ENCODE measurements around the gene ASB8. TPM values are rescaled to one million over a fixed set of nuclear protein-coding genes. Genes with fewer than 3 reads are reported as not detected.
A peak's percentile ranks its signal among the peaks of the same experiment; 100 is the strongest.

ASB8 gene
- polyA plus RNA-seq, 2 of the 4 experiments (the other 2 are of a cell fraction): 16.2 to 25.6 TPM

DNA sequence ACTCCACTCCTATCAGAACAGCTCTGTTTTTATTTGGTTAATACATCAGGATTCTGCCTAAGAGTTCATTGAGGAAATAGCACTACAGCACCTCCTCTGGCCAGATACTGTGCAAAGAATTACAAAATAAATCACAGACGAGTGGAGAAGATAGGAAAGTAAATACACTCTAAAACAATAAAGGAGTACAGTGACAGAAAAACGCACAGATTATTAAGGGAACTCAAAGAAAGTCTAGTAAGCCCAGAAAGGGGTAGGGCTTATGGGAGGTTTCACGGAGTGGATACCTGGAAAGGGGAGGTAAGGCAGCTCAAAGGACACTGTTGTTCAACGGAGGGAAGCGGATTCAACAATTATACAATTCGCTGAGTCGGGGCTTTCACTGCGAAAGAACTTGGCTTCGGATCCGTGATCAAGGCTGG, 40.2 kb upstream of the ASB8 start:
- POLR2A ChIA-PET: interaction anchor here (0.6 to 2.6 kb wide), 7 partner anchors 8 to 422 kb away, joined by 3 to 10 read pairs (median 3); partner anchors contain the start of genes ASB8, SENP1, TMEM106C and VDR
- WGBS (ENCODE audit: missing lambda C conversion rate): under 1% methylated on average over 10 of the region's 10 CpGs
- TF ChIP-seq, protein P1, sequence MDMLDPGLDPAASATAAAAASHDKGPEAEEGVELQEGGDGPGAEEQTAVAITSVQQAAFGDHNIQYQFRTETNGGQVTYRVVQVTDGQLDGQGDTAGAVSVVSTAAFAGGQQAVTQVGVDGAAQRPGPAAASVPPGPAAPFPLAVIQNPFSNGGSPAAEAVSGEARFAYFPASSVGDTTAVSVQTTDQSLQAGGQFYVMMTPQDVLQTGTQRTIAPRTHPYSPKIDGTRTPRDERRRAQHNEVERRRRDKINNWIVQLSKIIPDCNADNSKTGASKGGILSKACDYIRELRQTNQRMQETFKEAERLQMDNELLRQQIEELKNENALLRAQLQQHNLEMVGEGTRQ (IDR thresholded peaks at IDR 0.05): no peak
- TF ChIP-seq RFX5 (IDR thresholded peaks at IDR 0.05): 0 out of 2 replicates have a peak, but pooled peaks have one; percentile 16
- peak; percentile 96 for TF ChIP-seq MAFK (IDR thresholded peaks at IDR 0.05; ENCODE audit: partially characterized antibody)
- TF ChIP-seq, protein P2, sequence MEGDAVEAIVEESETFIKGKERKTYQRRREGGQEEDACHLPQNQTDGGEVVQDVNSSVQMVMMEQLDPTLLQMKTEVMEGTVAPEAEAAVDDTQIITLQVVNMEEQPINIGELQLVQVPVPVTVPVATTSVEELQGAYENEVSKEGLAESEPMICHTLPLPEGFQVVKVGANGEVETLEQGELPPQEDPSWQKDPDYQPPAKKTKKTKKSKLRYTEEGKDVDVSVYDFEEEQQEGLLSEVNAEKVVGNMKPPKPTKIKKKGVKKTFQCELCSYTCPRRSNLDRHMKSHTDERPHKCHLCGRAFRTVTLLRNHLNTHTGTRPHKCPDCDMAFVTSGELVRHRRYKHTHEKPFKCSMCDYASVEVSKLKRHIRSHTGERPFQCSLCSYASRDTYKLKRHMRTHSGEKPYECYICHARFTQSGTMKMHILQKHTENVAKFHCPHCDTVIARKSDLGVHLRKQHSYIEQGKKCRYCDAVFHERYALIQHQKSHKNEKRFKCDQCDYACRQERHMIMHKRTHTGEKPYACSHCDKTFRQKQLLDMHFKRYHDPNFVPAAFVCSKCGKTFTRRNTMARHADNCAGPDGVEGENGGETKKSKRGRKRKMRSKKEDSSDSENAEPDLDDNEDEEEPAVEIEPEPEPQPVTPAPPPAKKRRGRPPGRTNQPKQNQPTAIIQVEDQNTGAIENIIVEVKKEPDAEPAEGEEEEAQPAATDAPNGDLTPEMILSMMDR (IDR thresholded peaks at IDR 0.05): peak; percentile 58
- peak in 1 of 2 experiments; percentile 36; a peak in 2 of 5 replicates for TF ChIP-seq RAD21 (conservative IDR thresholded peaks at IDR 0.05 in 1 of 2, IDR thresholded peaks at IDR 0.05 in 1 of 2)
- FAIRE-seq (no peak), ATAC-seq (peak; percentile 70), DNase-seq (ENCODE audit: low read depth in 1 of 2, low spot score in 1 of 2) (peak; percentile 51 to 70)
- H3K4me1 ChIP-seq: peaks cover 52% of the 10 kb centered on the region
- H3K27ac ChIP-seq: peak overlapping the region; percentile 58 to 93
- no peaks in the 10 kb centered on the region for H3K9me3 ChIP-seq
- H3K4me3 ChIP-seq: peak overlapping the region; percentile 66
- CTCF ChIA-PET: interaction anchor here (0.7 to 5.8 kb wide), 13 partner anchors 8 to 482 kb away, joined by 3 to 63 read pairs (median 4); partner anchors contain the start of genes CCDC184 and PFKM
- H3K4me2 ChIP-seq: peak overlapping the region; percentile 87

DNA sequence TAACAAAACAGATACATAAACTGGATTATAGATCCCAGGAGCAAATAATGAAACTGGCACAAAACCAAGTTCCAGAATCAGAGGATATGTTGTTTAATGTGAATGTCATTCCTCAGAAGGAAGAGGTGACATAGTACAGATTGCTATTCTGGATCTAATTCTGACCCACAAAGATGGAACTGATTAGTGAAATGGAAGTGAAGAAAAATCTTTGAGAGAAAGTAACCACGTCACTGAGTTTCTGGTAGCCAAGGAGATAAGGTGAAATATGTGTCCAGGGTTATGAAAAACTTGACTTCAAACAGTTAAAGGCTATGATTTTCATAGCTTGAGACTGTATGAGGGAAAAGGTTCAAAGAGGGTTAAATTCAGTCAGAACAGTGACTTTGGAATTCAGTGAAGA, 37.5 kb upstream of the ASB8 start:
- WGBS (ENCODE audit: missing lambda C conversion rate): 74% methylated on average over 1 of the region's 1 CpG
- FAIRE-seq (no peak), DNase-seq (ENCODE audit: low read depth in 1 of 2, low spot score in 1 of 2) (no peak), ATAC-seq (no peak)
- POLR2A ChIA-PET: no interaction called here
- CTCF ChIA-PET: interaction anchor here (5.8 kb wide), 1 partner anchor 10 kb away, joined by 63 read pairs; the partner anchor contains the start of gene CCDC184
- H3K9me3 ChIP-seq: no peaks in the 10 kb centered on the region
- peaks cover 45% of the 10 kb centered on the region for H3K4me1 ChIP-seq
- H3K27ac ChIP-seq: no peak overlapping the region
- H3K4me3 ChIP-seq: no peak overlapping the region
- TF ChIP-seq, protein P1 (IDR thresholded peaks at IDR 0.05): no peak
- TF ChIP-seq MAFK (IDR thresholded peaks at IDR 0.05; ENCODE audit: partially characterized antibody): no peak
- no peak overlapping the region for H3K4me2 ChIP-seq

DNA sequence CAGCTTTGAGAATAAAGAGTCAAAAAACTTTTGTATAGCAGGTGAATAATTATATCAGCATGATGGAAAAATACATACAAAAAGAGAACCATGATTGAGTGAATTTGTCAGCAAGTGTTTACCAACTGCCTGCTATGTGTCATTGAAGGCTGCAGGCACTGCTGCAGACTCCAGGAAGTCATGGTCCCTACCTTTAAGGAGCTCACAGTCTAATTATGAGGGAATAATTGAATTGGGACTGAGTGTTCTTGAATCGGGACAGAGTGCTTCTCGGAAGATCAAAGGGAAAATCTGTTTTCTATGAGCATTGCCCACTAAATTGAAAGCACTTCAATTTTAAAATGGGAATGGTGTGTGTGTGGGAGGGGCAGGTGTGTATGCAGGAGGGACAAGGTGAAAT, 36.3 kb upstream of the ASB8 start:
- Histone ChIP-seq H3K27ac (no peak overlapping the region), H3K9me3 (no peaks in the 10 kb centered on the region), H3K4me1 (peaks cover 34% of the 10 kb centered on the region; the same call in 2 of the 3 replicates), H3K4me2 (0 out of 3 replicates have a peak overlapping the region, but pooled peaks have one; percentile 4), H3K4me3 (no peak overlapping the region)
- ChIA-PET POLR2A (no interaction called here), CTCF (interaction anchor here (0.7 to 1.5 kb wide), 2 partner anchors 9 to 11 kb away, joined by 4 read pairs; partner anchors contain the start of gene CCDC184)
- ATAC-seq: no peak
- 69% methylated on average over 2 of the region's 2 CpGs for WGBS (ENCODE audit: missing lambda C conversion rate)
- TF ChIP-seq ZC3H11A (IDR thresholded peaks at IDR 0.05) (no peak), HOXA7 (CRISPR knock-in tag; IDR thresholded peaks at IDR 0.05) (no peak), MYC (IDR thresholded peaks at IDR 0.05; ENCODE audit: borderline replicate concordance, low read length) (no peak), CBX2 (IDR thresholded peaks at IDR 0.05; ENCODE audit: borderline replicate concordance, low read depth) (no peak), NPAS2 (CRISPR knock-in tag; IDR thresholded peaks at IDR 0.05; ENCODE audit: borderline replicate concordance) (no peak), PHF8 (IDR thresholded peaks at IDR 0.05; ENCODE audit: borderline replicate concordance, low read depth) (no peak), JUN (IDR thresholded peaks at IDR 0.05) (no peak), MAFK (IDR thresholded peaks at IDR 0.05; ENCODE audit: partially characterized antibody) (no peak), HOXB5 (CRISPR knock-in tag; IDR thresholded peaks at IDR 0.05) (no peak), SMC3 (IDR thresholded peaks at IDR 0.05) (no peak)
- TF ChIP-seq, protein P3, sequence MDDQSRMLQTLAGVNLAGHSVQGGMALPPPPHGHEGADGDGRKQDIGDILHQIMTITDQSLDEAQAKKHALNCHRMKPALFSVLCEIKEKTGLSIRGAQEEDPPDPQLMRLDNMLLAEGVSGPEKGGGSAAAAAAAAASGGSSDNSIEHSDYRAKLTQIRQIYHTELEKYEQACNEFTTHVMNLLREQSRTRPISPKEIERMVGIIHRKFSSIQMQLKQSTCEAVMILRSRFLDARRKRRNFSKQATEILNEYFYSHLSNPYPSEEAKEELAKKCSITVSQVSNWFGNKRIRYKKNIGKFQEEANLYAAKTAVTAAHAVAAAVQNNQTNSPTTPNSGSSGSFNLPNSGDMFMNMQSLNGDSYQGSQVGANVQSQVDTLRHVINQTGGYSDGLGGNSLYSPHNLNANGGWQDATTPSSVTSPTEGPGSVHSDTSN (IDR thresholded peaks at IDR 0.05): no peak
- TF ChIP-seq, protein P4, sequence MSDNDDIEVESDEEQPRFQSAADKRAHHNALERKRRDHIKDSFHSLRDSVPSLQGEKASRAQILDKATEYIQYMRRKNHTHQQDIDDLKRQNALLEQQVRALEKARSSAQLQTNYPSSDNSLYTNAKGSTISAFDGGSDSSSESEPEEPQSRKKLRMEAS (IDR thresholded peaks at IDR 0.05): no peak
- FAIRE-seq: no peak
- DNase-seq (ENCODE audit: low read depth in 1 of 2, low spot score in 1 of 2): no peak

Measured in A549 (cell line).